A673 (cell line): ENCODE data around the gene SBSN. TPM values are rescaled to one million over a fixed set of nuclear protein-coding genes. Genes with fewer than 3 reads are reported as not detected.

Experiments
- BruUV-seq: library from RNA; stranded (reverse); fragments of 400-500 nt; replicated peaks from 2 replicates; lab custom pipeline; 2021; lab: Mats Ljungman, UMichigan
- CTCF ChIA-PET: fragments of 300-600 bp; sonication (Branson Sonifier 250); formaldehyde crosslinking; loops from one replicate; lab custom pipeline; 2022; ENCODE audit warnings: antibody characterized with exemption; lab: Charles Lee
- POLR2A ChIA-PET: fragments of 300-600 bp; sonication (Branson Sonifier 250); formaldehyde crosslinking; loops from one replicate; lab custom pipeline; 2022; ENCODE audit warnings: antibody characterized with exemption; ENCODE audit not compliant: low non-redundant PET; lab: Charles Lee
- DNase-seq: peaks from one replicate; pipeline ENCODE4 v3.0.0-alpha.2; 2015; ENCODE audit warnings: low spot score
- H3K27ac ChIP-seq: fragments of 200-600 bp; sonication (generic); 2 replicates; pipeline ENCODE4 v1.5.1; 2016; ENCODE audit warnings: mixed run types, low read depth, mild to moderate bottlenecking, mixed read lengths, antibody characterized with exemption, low read length; ENCODE audit not compliant: poor library complexity, severe bottlenecking
- H3K27me3 ChIP-seq: fragments of 200-600 bp; sonication (generic); replicated peaks from 2 replicates; pipeline ENCODE4 v1.6.1; 2017; ENCODE audit warnings: mixed run types, low read depth, mild to moderate bottlenecking, mixed read lengths, antibody characterized with exemption, low read length; ENCODE audit not compliant: insufficient read depth, poor library complexity
- H3K36me3 ChIP-seq: fragments of 200-600 bp; sonication (generic); 2 replicates; pipeline ENCODE4 v1.6.1; 2016; ENCODE audit warnings: mixed run types, mild to moderate bottlenecking, mixed read lengths, antibody characterized with exemption, low read length; ENCODE audit not compliant: insufficient read depth, poor library complexity, severe bottlenecking
- H3K4me1 ChIP-seq: fragments of 200-600 bp; sonication (generic); 2 replicates; pipeline ENCODE4 v1.6.1; 2017; ENCODE audit warnings: mixed run types, mild to moderate bottlenecking, mixed read lengths, antibody characterized with exemption, low read length; ENCODE audit not compliant: insufficient read depth, poor library complexity, severe bottlenecking
- H3K4me3 ChIP-seq: fragments of 200-600 bp; sonication (generic); 2 replicates; pipeline ENCODE4 v1.5.1; 2016; ENCODE audit warnings: low read depth, mixed run types, mild to moderate bottlenecking, mixed read lengths, low read length; ENCODE audit not compliant: poor library complexity, severe bottlenecking
- H3K9me3 ChIP-seq: fragments of 200-600 bp; sonication (generic); 2 replicates; pipeline ENCODE4 v1.6.1; 2016; ENCODE audit warnings: mixed run types, low read depth, mild to moderate bottlenecking, mixed read lengths, antibody characterized with exemption, low read length; ENCODE audit not compliant: poor library complexity, severe bottlenecking
- EZH2 ChIP-seq: fragments of 200-600 bp; sonication (generic); IDR thresholded peaks from 2 replicates; pipeline ENCODE4 v1.6.1; 2017; ENCODE audit warnings: borderline replicate concordance, low read depth, mild to moderate bottlenecking, mixed read lengths, antibody characterized with exemption, low read length; ENCODE audit not compliant: poor library complexity, severe bottlenecking
- intact Hi-C: fragments of 100-400 bp; cut with micrococcal nuclease; formaldehyde crosslinking; loops from one replicate; pipeline ENCODE4 v1.10.0; 2022; ENCODE audit not compliant: unreplicated experiment
- total RNA-seq: library from RNA; stranded (reverse); gene quantifications from 2 replicates; pipeline ENCODE4 v1.2.3, GENCODE V29; 2021
- TF ChIP-seq, protein P1 (sequence below): fragments of 300-800, 200-600 bp; sonication (generic); conservative IDR thresholded peaks from 2 replicates; pipeline ENCODE4 v1.5.1; 2017; ENCODE audit warnings: low read depth, mild to moderate bottlenecking, antibody characterized with exemption, low read length, moderate library complexity, mixed read lengths

SBSN gene
- total RNA-seq, 1 experiment from 2014 or later = not detected

DNA sequence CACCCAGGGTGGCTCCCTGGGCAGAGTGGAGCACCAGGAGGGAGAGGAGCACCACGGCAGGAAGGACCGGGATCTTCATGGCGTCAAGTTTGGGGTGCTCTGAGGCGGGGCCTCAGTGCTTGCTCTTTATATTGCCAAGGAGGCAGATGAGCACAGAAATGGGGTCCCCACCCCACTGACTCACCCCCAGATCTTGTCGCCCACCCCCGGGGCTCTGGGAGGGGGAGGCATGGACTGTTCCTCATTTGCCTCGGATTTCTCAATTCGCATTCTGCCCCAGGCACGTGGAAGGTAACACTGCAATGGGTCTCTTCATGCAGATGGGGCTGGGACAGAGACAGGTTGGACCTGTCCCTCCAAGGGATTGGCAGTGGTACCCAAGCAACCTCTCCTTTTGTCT lies 37.7 kb downstream of the SBSN start, which contains the start of gene KRTDAP:
KRTDAP (minus strand) TSS at position 101 of the 400 bp plus-strand sequence; CDS start at position 79, 22 bp downstream.
- no TSS peak for BruUV-seq
- POLR2A ChIA-PET = no interaction called here
- Histone ChIP-seq H3K4me3 (no peak within 1 kb of the TSS), H3K4me1 (no peaks in the 10 kb centered on the region), H3K9me3 (no peaks in the 10 kb centered on the region), H3K27me3 (peaks cover 58% of the 10 kb centered on the region), H3K36me3 (no peaks in the 10 kb centered on the region), H3K27ac (no peak within 1 kb of the TSS)
- TF ChIP-seq, protein P1, sequence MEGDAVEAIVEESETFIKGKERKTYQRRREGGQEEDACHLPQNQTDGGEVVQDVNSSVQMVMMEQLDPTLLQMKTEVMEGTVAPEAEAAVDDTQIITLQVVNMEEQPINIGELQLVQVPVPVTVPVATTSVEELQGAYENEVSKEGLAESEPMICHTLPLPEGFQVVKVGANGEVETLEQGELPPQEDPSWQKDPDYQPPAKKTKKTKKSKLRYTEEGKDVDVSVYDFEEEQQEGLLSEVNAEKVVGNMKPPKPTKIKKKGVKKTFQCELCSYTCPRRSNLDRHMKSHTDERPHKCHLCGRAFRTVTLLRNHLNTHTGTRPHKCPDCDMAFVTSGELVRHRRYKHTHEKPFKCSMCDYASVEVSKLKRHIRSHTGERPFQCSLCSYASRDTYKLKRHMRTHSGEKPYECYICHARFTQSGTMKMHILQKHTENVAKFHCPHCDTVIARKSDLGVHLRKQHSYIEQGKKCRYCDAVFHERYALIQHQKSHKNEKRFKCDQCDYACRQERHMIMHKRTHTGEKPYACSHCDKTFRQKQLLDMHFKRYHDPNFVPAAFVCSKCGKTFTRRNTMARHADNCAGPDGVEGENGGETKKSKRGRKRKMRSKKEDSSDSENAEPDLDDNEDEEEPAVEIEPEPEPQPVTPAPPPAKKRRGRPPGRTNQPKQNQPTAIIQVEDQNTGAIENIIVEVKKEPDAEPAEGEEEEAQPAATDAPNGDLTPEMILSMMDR = no peak
- TF ChIP-seq EZH2 = no peak
- intact Hi-C loops = no loop called here
- no peak for DNase-seq
- CTCF ChIA-PET = no interaction called here

DNA sequence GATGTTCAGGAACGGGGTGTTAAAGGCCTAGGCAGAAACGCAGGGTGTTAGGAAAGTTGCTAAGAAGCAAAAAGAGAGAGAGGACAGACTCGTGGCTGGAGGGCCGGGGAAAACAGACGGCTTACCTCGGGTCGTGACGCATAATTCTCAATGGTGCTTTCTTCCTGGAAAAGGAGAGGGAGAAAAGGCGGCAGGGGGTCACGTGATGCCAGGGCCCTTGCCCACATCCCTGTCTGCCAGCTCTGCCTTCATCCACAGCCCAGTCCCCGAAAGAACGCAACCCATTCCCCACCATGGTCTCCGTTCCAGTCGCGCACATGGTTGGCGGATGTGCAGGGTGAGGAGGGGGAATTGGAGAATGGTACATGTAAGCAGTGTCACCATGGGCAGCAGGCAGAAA lies 39.4 kb downstream of the SBSN start:
- no peaks in the 10 kb centered on the region for H3K4me1 ChIP-seq
- no peaks in the 10 kb centered on the region for H3K9me3 ChIP-seq
- BruUV-seq = no TSS peak
- no peak overlapping the region for H3K27ac ChIP-seq
- no peaks in the 10 kb centered on the region for H3K36me3 ChIP-seq
- DNase-seq = no peak
- ChIA-PET POLR2A (no interaction called here), CTCF (no interaction called here)
- H3K27me3 ChIP-seq = peaks cover 60% of the 10 kb centered on the region
- intact Hi-C loops = no loop called here
- TF ChIP-seq, protein P1 = no peak
- no peak for TF ChIP-seq EZH2
- no peak overlapping the region for H3K4me3 ChIP-seq

DNA sequence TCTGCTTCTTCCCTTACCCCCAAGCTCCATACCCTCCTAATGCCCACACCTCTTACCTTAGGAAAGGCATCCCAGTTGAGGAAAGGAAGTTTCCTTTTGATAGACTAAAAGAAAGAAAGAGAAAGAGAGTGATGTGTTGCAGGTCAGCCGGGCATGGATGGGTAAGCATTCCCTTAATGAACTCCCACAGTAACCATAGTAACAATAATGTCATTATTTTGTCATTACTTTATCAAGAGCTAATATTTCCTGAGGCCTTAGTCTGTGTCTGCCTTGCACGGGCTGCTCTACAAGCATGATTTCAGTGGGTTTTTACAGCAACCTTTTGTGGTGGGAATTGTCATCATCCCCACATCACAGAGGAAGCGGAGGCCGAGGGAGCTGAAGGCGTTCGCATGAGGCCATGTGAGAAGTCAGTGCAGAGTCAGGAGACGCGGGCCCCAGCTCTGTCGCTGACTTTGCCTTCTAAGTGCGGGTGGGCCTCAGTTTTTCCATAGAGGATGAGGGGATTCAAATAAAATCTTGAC lies 40.4 kb downstream of the SBSN start:
- H3K9me3 ChIP-seq = no peaks in the 10 kb centered on the region
- intact Hi-C loops = no loop called here
- POLR2A ChIA-PET = no interaction called here
- DNase-seq = no peak
- BruUV-seq = no TSS peak
- CTCF ChIA-PET = no interaction called here
- H3K27me3 ChIP-seq = peaks cover 53% of the 10 kb centered on the region
- H3K27ac ChIP-seq = no peak overlapping the region
- no peak overlapping the region for H3K4me3 ChIP-seq
- TF ChIP-seq, protein P1 = no peak
- TF ChIP-seq EZH2 = no peak
- no peaks in the 10 kb centered on the region for H3K36me3 ChIP-seq
- no peaks in the 10 kb centered on the region for H3K4me1 ChIP-seq
